Endothelial cell (in vitro differentiated cells): ENCODE data around the gene SCNN1A. TPM values are rescaled to one million over a fixed set of nuclear protein-coding genes. Genes with fewer than 3 reads are reported as not detected.

Experiments
- DNase-seq: peaks from one replicate; pipeline ENCODE4 v3.0.0; 2021; ENCODE audit warnings: low spot score
- H3K27ac Mint-ChIP-seq: one replicate; pipeline ENCODE4 v1.8.0; 2021; ENCODE audit warnings: mixed read lengths, inconsistent platforms; ENCODE audit not compliant: unreplicated experiment
- H3K27me3 Mint-ChIP-seq: one replicate; pipeline ENCODE4 v1.8.0; 2021; ENCODE audit warnings: mild to moderate bottlenecking, moderate library complexity, mixed read lengths, inconsistent platforms; ENCODE audit not compliant: unreplicated experiment
- H3K36me3 Mint-ChIP-seq: one replicate; pipeline ENCODE4 v1.8.0; 2021; ENCODE audit warnings: mild to moderate bottlenecking, low read depth, mixed read lengths, inconsistent platforms; ENCODE audit not compliant: unreplicated experiment
- H3K4me1 Mint-ChIP-seq: one replicate; pipeline ENCODE4 v1.8.0; 2021; ENCODE audit warnings: mild to moderate bottlenecking, mixed read lengths, inconsistent platforms; ENCODE audit not compliant: unreplicated experiment
- H3K4me3 Mint-ChIP-seq: one replicate; pipeline ENCODE4 v1.8.0; 2021; ENCODE audit warnings: mild to moderate bottlenecking, mixed read lengths, inconsistent platforms; ENCODE audit not compliant: unreplicated experiment
- H3K9me3 Mint-ChIP-seq: one replicate; pipeline ENCODE4 v1.8.0; 2021; ENCODE audit warnings: mixed read lengths, inconsistent platforms; ENCODE audit not compliant: unreplicated experiment
- total RNA-seq: library from RNA; stranded (reverse); fragmentation: NEBNext Ultra II Directional; extraction: Animal tissue kit (Norgen Biotek cat#: 25700); gene quantifications from one replicate; pipeline ENCODE4 v1.2.1, GENCODE V29; 2021; ENCODE audit not compliant: unreplicated experiment
- TF ChIP-seq, protein P1 (sequence below): fragments of 200-600 bp; sonication (generic); IDR thresholded peaks from one replicate; pipeline ENCODE4 v1.5.0; 2021; ENCODE audit warnings: antibody characterized with exemption; ENCODE audit not compliant: unreplicated experiment

The SCNN1A gene
- total RNA-seq, 1 donor from 2014 or later, result 2.2 TPM

DNA sequence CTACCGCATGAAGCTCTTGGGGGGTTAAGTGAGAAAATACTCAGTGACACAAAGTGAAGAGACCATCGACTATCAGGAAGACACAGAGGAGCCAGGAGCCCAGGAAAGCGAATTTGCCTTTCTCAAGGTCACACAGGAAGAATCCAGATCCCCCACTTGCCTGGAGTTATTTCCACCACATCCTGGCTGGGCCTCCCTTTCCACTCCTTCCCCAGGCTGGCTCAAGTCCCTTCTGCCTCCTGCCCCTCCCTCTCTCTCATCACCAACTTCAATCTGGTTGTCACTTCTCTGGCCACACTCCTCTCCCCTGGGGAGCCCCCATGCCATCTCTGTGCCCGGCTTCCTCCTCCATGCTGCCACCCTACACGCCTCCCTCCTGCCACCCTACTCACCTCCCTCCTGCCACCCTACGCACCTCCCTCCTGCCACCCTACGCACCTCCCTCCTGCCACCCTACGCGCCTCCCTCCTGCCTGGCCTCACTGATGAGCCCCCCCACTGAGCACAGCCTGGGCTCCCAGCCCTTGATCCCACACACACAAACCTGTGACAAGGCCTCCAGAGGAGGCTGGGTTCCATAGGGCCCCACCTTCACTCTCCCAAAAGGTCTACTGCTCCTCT is 6.3 kb downstream of the SCNN1A start:
- no peak for DNase-seq
- Mint-ChIP-seq H3K27me3 (peaks cover 11% of the 10 kb centered on the region), H3K4me1 (peaks cover 36% of the 10 kb centered on the region), H3K4me3 (no peak overlapping the region), H3K9me3 (no peaks in the 10 kb centered on the region), H3K36me3 (no peaks in the 10 kb centered on the region), H3K27ac (peak overlapping the region; percentile 31)
- TF ChIP-seq, protein P1, sequence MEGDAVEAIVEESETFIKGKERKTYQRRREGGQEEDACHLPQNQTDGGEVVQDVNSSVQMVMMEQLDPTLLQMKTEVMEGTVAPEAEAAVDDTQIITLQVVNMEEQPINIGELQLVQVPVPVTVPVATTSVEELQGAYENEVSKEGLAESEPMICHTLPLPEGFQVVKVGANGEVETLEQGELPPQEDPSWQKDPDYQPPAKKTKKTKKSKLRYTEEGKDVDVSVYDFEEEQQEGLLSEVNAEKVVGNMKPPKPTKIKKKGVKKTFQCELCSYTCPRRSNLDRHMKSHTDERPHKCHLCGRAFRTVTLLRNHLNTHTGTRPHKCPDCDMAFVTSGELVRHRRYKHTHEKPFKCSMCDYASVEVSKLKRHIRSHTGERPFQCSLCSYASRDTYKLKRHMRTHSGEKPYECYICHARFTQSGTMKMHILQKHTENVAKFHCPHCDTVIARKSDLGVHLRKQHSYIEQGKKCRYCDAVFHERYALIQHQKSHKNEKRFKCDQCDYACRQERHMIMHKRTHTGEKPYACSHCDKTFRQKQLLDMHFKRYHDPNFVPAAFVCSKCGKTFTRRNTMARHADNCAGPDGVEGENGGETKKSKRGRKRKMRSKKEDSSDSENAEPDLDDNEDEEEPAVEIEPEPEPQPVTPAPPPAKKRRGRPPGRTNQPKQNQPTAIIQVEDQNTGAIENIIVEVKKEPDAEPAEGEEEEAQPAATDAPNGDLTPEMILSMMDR, result no peak

DNA sequence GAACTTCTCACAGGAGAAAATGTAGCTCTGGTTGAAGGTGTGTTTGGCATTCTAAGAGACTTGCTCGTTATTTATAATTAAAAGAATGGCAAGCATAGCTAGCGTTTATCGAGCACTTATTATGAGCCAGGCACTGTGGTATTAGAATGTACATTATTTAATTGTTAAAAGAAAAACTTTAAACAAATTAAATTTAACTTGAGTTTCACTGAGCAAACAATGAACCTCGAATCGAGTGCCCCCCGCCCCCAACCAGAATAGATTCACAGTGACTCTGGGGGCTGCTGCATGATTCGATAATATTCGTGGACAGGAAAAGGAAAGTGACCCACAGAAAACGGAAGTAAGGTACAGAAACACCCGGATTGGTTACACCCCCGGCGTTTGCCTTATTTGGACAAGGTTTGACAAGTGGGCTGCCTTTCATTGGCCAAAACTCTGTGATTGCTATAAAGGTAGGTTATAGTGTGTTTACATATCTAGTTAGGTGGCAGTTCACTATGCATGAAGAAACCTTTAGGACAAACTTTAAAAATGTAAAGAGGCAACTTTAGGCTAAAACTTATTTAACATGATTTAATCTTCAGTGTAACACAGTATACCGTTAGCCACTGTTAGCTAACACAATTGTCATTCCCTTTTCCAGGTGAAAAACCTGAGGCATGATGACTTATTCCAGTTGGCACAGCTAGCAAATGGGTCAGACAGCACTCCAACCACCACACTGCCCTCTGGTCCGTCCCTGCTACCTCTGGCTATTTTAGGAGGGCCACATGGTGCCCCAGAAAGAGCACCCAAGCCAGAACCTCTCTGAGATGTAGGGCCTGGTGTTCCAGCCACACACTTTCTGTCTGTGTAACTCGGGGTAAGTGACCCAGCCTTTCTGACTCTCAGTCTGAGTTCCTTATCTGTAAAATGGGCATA is 7.1 kb downstream of the SCNN1A start:
- Mint-ChIP-seq H3K27ac (peak overlapping the region; percentile 31), H3K4me3 (no peak overlapping the region), H3K4me1 (peaks cover 35% of the 10 kb centered on the region), H3K36me3 (no peaks in the 10 kb centered on the region), H3K27me3 (peaks cover 11% of the 10 kb centered on the region), H3K9me3 (no peaks in the 10 kb centered on the region)
- TF ChIP-seq, protein P1, result no peak
- DNase-seq, result no peak

DNA sequence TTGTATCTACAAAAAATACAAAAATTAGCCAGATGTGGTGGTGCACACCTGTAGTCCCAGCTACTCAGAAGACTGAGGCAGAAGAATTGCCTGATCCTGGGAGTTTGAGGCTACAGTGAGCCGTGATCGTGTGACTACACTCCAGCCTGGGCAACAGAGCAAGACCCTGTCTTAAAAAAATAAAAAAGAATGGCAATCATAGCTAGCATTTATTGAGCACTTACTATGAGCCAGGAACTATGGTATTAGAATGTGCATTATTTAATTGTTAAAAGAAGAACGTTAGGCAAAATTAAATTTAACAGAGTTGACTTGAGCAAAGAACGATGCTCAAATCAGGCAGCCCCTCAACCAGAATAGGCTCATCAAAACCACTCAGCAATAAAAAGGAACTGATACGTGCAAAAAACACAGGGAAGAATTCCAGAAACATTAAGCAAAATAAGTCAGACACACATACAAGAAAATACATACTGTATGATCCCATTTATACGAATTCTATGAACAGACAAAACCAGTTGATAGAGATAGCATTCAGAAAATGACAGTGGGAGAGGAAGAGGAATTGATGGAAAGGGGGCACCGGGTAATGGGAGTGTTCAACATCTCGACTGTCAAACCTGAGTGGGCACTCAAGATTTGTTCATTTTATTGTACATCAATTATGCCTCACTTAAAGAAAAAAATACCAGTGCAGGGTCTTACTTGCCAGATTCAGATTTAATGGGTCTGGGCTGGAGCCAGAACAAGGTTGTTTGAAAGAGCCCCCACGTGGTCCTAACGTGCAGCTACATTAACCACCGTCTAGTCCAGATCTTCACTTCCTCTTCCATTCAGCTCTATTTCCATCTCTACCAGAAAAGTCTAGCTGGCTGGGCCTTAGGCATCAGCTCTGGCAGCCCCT is 8.0 kb downstream of the SCNN1A start:
- H3K27me3 Mint-ChIP-seq, result peaks cover 11% of the 10 kb centered on the region
- no peak overlapping the region for H3K4me3 Mint-ChIP-seq
- H3K27ac Mint-ChIP-seq, result no peak overlapping the region
- H3K36me3 Mint-ChIP-seq, result no peaks in the 10 kb centered on the region
- H3K4me1 Mint-ChIP-seq, result peaks cover 26% of the 10 kb centered on the region
- H3K9me3 Mint-ChIP-seq, result no peaks in the 10 kb centered on the region
- TF ChIP-seq, protein P1, result no peak
- no peak for DNase-seq

DNA sequence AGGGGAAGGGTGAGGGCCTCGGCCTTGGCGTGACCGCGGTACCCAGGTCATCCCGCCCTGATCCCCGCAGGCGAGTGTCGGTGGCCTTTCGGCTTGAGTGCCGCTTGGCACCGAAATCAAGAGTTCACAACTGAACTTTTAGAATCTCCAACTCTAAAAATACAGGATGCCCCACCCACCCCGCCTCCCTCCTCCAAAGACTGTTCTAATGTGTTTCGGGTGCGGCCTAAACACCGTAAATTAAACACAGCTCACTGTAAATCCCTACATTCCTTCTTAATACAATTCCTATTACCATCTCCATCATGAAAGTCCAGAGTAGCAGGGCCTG is 11.4 kb downstream of the SCNN1A start:
- H3K27me3 Mint-ChIP-seq, result peaks cover 4% of the 10 kb centered on the region
- peaks cover 8% of the 10 kb centered on the region for H3K4me1 Mint-ChIP-seq
- H3K27ac Mint-ChIP-seq, result no peak overlapping the region
- H3K36me3 Mint-ChIP-seq, result no peaks in the 10 kb centered on the region
- TF ChIP-seq, protein P1, result no peak
- H3K9me3 Mint-ChIP-seq, result no peaks in the 10 kb centered on the region
- DNase-seq, result no peak
- H3K4me3 Mint-ChIP-seq, result peak overlapping the region; percentile 79
